GM19238 (cell line): ENCODE results near the gene GPR37L1.
"Not testable (repeated sequence)": the region's sequence is repeated elsewhere in the genome, so short reads cannot be mapped to it uniquely, and the experiment has no call there.

ENCODE experiments used
- DNase-seq: peaks from one replicate; pipeline ENCODE4 v3.0.0; 2011; ENCODE audit warnings: low spot score; ENCODE audit not compliant: insufficient read length

The GPR37L1 gene

GRCh38 chr1:202167054-202167453, 44.3 kb downstream of the GPR37L1 start:
- not testable (repeated sequence) for DNase-seq

GRCh38 chr1:202167708-202168415, 45.1 kb downstream of the GPR37L1 start:
- no peak for DNase-seq

DNA sequence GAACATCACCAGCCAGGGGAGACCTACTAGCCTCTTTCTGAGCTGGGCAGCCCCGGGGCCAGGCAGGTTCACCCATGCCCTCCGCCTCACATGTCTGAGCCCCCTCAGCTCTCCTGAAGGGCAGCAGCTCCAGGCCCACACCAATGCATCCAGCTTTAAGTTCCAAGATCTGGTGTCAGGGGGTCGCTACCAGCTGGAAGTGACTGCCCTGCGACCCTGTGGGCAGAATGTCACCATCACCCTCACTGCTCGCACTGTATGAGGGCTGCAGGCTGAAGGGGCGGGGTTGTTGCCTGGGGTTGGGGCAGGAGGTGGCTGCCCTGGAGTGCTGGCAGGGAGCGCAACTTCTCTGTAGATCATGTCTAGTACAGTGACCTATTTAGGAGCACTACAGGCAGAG, 46.1 kb downstream of the GPR37L1 start:
- DNase-seq, result no peak

DNA sequence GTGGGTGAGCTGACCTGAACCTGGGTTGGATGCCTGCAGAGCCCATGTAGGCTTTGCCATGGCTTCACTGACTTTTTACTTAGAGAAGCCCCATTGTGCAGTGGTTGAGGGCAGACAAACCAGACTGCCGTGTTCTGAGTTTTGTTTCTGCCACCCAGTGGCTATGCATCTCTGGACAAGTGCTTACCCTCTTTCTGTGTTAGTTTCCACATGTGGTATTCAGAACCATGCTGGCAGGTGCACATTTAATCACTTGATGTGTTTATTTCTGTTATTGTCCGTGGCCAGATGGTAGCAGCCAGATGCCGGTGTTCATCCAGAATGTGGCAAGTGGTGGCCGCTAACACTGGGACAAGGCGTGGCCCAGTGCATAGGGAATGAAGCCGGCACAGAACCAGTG, 48.0 kb downstream of the GPR37L1 start:
- DNase-seq, result no peak

DNA sequence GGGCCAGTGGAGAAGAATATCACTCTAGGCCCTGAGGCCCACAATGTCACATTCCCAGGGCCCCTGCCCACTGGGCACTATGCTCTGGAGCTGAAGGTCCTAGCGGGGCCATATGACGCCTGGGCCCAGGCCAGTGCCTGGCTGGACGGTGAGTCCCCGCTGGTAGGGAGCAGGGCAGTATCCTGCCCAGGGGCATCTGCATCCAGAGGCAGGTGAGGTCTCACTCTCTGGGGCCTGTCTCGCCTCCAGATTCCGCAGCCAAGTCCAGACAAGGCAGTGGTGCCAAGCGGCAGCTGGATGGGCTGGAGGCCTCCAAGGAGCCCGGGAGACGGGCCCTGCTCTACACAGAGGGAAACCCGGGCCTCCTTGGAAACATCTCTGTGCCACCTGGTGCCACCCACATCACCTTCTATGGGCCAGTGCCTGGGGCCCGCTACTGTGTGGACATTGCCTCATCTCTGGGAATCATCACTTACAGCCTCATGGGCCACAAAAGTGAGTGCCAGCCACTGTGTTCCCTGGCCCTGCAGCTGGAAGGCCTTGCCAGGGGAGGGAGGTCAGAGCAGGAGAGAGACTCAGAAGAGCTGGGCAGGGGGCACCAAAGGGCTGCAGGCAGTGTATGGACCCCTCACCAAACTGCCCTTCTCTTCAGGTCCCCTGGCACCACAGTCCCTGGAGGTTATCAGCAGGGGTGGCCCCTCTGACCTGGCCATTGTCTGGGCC, 48.7 kb downstream of the GPR37L1 start:
- no peak for DNase-seq

GRCh38 chr1:202172015-202172355, 49.3 kb downstream of the GPR37L1 start:
- no peak for DNase-seq

GRCh38 chr1:202173993-202174392, 51.3 kb downstream of the GPR37L1 start:
- no peak for DNase-seq

GRCh38 chr1:202176949-202177927, 54.5 kb downstream of the GPR37L1 start:
- DNase-seq, result no peak

GRCh38 chr1:202179828-202180750, 57.4 kb downstream of the GPR37L1 start:
- no peak for DNase-seq

DNA sequence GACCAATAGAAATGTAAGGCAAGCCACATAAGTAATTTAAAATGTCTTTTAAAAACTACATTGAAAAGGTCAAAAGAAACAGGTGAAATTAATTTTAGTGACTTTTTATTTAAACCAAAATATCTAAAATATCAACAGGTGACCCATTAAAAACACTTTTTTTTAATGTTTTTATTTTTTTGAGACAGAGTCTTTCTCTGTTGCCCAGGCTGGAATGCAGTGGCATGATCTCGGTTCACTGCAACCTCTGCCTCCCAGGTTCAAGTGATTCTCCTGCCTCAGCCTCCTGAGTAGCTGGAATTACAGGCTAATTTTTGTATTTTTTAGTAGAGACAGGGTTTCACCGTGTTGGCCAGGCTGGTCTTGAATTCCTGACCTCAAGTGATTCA, 58.0 kb downstream of the GPR37L1 start:
- DNase-seq, result not testable (repeated sequence)

DNA sequence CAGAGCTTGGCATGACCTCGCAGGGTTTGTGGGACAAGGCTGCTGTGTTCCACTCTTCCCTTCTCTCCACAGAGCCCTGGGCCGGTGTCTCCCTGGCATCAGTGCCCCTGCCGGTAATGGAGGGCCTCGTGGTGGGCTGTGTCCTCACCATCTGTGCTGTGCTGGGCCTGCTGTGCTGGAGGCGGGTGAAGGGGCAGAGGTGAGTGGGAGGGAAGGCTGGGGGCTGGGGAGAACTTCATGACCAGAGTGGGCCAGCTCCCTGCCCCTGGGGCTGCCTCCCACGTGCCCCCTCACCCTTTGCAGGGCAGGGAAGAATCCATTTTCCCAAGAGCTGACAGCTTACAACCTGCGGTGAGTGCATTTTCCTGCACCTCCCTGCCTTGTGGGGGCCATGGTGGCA, 58.9 kb downstream of the GPR37L1 start:
- DNase-seq, result no peak

- DNase-seq, result no peak
Observed at GRCh38 chr1:202182040-202182877, 59.5 kb downstream of the GPR37L1 start.
